HUES6 (cell line): ENCODE data around the gene DNASE1L2.
"Not testable (repeated sequence)": the region's sequence is repeated elsewhere in the genome, so short reads cannot be mapped to it uniquely, and the experiment has no call there.

ENCODE experiments used
- H3K27ac ChIP-seq: 2 replicates; pipeline ENCODE4 v1.7.0; 2013; ENCODE audit warnings: low read depth, mild to moderate bottlenecking, low read length, inconsistent platforms
- H3K27me3 ChIP-seq: 2 replicates; pipeline ENCODE4 v1.6.1; 2013; ENCODE audit warnings: low read length; ENCODE audit not compliant: control insufficient read depth, insufficient read depth
- H3K36me3 ChIP-seq: 2 replicates; pipeline ENCODE4 v1.6.1; 2013; ENCODE audit warnings: low read length; ENCODE audit not compliant: control insufficient read depth, insufficient read depth
- H3K4me1 ChIP-seq: 2 replicates; pipeline ENCODE4 v1.6.1; 2013; ENCODE audit warnings: low read length; ENCODE audit not compliant: control insufficient read depth, insufficient read depth
- H3K4me3 ChIP-seq: 2 replicates; pipeline ENCODE4 v1.5.1; 2013; ENCODE audit warnings: low read depth, low read length
- H3K9ac ChIP-seq: one replicate; pipeline ENCODE4 v1.6.1; 2013; ENCODE audit warnings: mild to moderate bottlenecking, low read length
- H3K9me3 ChIP-seq: 2 replicates; pipeline ENCODE4 v1.6.1; 2013; ENCODE audit warnings: low read depth, low read length; ENCODE audit not compliant: control insufficient read depth, insufficient read depth

The DNASE1L2 gene

GRCh38 chr16:2195322-2196161 is 40.7 kb upstream of the DNASE1L2 start:
- H3K27ac ChIP-seq = no peak overlapping the region
- peaks cover 60% of the 10 kb centered on the region for H3K27me3 ChIP-seq
- no peaks in the 10 kb centered on the region for H3K36me3 ChIP-seq
- no peak overlapping the region for H3K9ac ChIP-seq
- peak overlapping the region; percentile 60 for H3K4me3 ChIP-seq
- H3K4me1 ChIP-seq = no peaks in the 10 kb centered on the region
- H3K9me3 ChIP-seq = no peaks in the 10 kb centered on the region

GRCh38 chr16:2196162-2196980 is 39.9 kb upstream of the DNASE1L2 start, which contains the start of gene CASKIN1:
Gene CASKIN1, minus strand, starts transcription at chr16:2196605. Its CDS starts 173 bp downstream, at chr16:2196432.
- Histone ChIP-seq H3K9me3 (no peaks in the 10 kb centered on the region), H3K4me3 (peak within 1 kb of the TSS; percentile 60), H3K27ac (no peak within 1 kb of the TSS), H3K4me1 (no peaks in the 10 kb centered on the region), H3K9ac (no peak within 1 kb of the TSS), H3K36me3 (no peaks in the 10 kb centered on the region), H3K27me3 (peaks cover 62% of the 10 kb centered on the region)

DNA sequence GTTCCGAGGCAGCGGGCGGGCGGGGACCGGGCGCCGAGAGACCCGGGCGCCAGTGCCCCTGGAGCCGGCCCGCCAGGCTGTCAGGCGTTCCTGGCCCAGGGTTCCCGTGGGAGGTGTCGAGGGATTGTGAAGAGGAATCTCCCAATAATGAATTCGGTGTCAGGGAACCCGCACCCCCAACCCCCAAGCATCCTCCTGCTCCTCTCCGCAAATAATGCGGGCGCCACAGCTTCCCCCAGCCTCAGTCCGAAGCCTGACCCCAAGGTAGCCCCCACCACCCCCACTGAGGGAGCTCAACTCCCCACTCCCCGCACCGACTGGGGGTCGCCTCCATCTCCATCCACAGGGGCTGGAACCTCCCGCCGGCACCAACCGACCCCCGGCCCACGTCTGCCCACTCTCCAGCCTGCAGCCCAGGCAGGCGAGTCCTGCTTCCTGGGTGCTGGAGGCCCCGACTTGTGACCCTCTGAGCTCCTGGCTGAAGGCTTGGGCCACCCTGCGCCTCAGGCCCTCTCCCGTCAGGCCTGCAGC is 39.2 kb upstream of the DNASE1L2 start:
- Histone ChIP-seq H3K36me3 (no peaks in the 10 kb centered on the region), H3K4me1 (no peaks in the 10 kb centered on the region), H3K9me3 (no peaks in the 10 kb centered on the region), H3K4me3 (peak overlapping the region; percentile 47), H3K27ac (no peak overlapping the region), H3K9ac (no peak overlapping the region), H3K27me3 (peaks cover 62% of the 10 kb centered on the region)

- no peaks in the 10 kb centered on the region for H3K36me3 ChIP-seq
- H3K4me3 ChIP-seq = no peak overlapping the region
- no peak overlapping the region for H3K9ac ChIP-seq
- H3K27ac ChIP-seq = no peak overlapping the region
- peaks cover 62% of the 10 kb centered on the region for H3K27me3 ChIP-seq
- H3K4me1 ChIP-seq = no peaks in the 10 kb centered on the region
- no peaks in the 10 kb centered on the region for H3K9me3 ChIP-seq
Observed at GRCh38 chr16:2197765-2198164, 38.5 kb upstream of the DNASE1L2 start.

DNA sequence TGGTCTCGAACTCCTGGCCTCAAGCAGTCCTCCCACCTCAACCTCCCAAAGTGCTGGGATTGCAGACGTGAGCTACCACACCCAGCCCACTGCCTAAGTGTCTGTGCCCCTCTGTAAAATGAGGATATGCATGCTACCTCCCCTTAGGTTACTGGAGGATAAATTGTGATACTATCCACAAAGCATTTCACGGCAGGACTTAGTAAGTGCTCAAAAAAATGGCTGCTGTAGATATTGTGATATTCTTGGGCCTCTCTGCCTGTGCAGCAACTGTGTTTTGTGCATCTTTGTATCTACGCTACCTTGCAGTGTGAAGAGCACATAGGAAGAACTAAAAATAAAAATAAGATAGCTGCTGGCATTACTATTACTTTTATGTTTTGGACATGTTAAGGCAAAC is 38.0 kb upstream of the DNASE1L2 start:
- Histone ChIP-seq H3K4me3 (no peak overlapping the region), H3K9me3 (no peaks in the 10 kb centered on the region), H3K9ac (no peak overlapping the region), H3K27me3 (peaks cover 62% of the 10 kb centered on the region), H3K4me1 (no peaks in the 10 kb centered on the region), H3K27ac (no peak overlapping the region), H3K36me3 (no peaks in the 10 kb centered on the region)

- no peaks in the 10 kb centered on the region for H3K36me3 ChIP-seq
- H3K27ac ChIP-seq = no peak overlapping the region
- H3K4me1 ChIP-seq = no peaks in the 10 kb centered on the region
- no peaks in the 10 kb centered on the region for H3K9me3 ChIP-seq
- no peak overlapping the region for H3K4me3 ChIP-seq
- no peak overlapping the region for H3K9ac ChIP-seq
- peaks cover 59% of the 10 kb centered on the region for H3K27me3 ChIP-seq
Observed at GRCh38 chr16:2199095-2199494, 37.1 kb upstream of the DNASE1L2 start.

DNA sequence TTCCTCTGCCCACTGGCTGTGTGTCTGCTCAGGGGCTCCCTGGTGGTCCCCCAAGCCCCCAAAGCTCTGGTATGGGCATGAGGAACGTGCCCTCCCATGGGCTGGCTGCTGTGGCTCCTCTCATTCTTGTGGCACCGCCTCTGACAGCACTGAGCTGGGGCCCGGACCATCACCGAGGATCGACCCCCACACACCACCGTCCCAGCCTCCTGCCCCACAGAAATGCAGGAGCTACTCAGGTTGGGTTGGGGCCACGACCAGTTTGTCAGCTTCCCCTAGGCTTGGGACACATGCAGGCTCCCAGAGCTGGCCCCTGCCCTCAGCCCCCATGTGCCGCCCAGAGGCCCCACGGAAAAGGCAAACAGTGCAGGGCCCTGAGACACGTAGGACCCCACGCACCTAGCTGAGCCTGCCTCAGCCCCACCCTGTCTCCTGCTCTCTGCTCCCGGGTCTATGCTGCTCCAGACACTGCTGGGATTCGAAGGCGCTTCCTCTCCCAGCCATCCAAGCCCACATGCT is 36.6 kb upstream of the DNASE1L2 start:
- H3K27me3 ChIP-seq = peaks cover 53% of the 10 kb centered on the region

DNA sequence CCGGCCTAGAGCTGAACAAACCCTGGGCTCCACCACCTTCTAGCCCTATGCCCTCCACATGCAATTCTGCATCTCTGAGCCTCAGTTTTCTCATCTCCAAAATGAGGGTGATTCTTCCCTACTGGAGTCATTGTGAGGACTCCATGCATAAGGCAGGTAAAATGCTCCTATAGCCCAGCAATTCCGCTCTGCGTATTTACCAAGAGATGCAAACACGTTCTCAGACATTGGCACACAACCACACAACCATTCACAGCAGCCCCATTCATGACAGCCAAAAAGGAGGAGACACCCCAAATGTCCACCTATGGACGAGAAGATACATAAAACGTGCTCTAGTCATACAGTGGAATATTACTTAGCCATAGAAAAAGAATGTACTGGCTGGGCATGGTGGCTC is 35.9 kb upstream of the DNASE1L2 start:
- Histone ChIP-seq H3K4me1 (no peaks in the 10 kb centered on the region; the same call in 1 of the 2 replicates), H3K27me3 (peaks cover 47% of the 10 kb centered on the region), H3K9me3 (no peaks in the 10 kb centered on the region), H3K36me3 (no peaks in the 10 kb centered on the region), H3K27ac (no peak overlapping the region), H3K4me3 (no peak overlapping the region), H3K9ac (no peak overlapping the region)

More for the DNA sequence above, 36.6 kb upstream of the DNASE1L2 start:
- Histone ChIP-seq H3K4me3 (no peak overlapping the region), H3K27ac (no peak overlapping the region), H3K36me3 (no peaks in the 10 kb centered on the region), H3K9me3 (no peaks in the 10 kb centered on the region), H3K9ac (no peak overlapping the region), H3K4me1 (no peaks in the 10 kb centered on the region; the same call in 1 of the 2 replicates)

DNA sequence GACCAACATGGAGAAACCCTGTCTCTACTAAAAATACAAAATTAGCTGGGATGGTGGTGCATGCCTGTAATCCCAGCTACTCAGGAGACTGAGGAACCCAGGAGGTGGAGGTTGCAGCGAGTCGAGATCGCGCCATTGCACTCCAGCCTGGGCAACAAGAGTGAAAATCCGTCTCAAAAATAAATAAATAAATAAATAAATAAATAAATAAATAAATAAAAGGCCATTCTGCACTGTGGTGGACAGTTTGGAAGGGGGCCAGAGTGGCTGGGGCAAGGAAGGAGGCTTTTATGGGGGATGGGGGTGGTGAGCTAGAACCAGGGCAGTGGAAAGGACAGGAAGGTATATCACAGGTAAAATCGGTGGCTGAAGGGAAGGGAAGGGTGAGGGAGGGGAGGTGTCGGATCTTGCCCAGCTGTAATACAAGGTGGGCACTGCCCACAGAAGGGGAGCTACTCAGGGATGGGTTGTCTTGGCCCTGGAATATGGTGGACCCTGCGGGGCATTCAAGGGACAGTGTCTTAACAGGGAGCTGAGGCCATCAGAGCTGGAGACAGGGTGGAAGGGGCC is 33.0 kb upstream of the DNASE1L2 start:
- not testable (repeated sequence) for H3K9me3 ChIP-seq, H3K4me1 ChIP-seq, H3K9ac ChIP-seq, H3K27ac ChIP-seq, H3K4me3 ChIP-seq
- Histone ChIP-seq H3K27me3 (peaks cover 25% of the 10 kb centered on the region), H3K36me3 (peaks cover 16% of the 10 kb centered on the region)

DNA sequence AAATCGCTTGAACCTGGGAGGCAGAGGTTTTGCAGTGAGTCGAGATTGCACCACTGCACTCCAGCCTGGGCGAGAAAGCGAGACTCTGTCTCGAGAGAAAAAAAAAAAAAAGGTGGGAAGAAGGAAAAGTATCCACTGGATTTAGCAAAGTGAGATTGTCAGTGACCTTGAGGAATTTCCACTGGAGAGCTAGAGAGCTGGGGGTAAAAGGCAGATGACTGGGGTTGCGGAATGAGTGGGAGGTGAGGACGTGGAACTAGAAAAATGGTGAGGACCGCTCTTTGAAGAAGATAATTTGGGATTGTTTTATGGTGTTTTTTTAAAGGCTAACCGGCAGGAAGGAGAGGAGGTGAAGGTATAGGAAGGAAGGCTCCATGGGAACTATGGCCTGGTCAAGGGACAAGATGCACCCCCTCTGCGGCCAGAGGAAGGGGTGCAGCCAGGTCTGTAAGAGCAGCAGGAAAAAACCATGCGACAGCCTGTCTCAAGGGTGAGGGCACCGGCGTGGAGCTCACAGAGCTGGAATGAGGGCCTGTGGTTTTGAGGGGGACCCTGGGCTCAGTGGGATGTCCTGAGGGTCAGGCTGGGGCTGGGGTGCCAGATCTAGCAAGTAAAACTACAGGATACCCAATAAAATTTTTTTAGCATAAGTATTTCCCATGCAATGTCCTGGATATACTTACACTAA is 31.7 kb upstream of the DNASE1L2 start:
- Histone ChIP-seq H3K4me3 (peak overlapping the region; percentile 97), H3K9me3 (no peaks in the 10 kb centered on the region), H3K27ac (peak overlapping the region; percentile 95; the same call in 1 of the 2 replicates), H3K27me3 (peaks cover 12% of the 10 kb centered on the region), H3K36me3 (peaks cover 30% of the 10 kb centered on the region), H3K9ac (peak overlapping the region; percentile 97), H3K4me1 (peaks cover 4% of the 10 kb centered on the region; the same call in 1 of the 2 replicates)
